ENCODE measurements around the gene MIPOL1.
"Not testable (repeated sequence)": the region's sequence is repeated elsewhere in the genome, so short reads cannot be mapped to it uniquely, and the experiment has no call there.

MIPOL1 gene

DNA sequence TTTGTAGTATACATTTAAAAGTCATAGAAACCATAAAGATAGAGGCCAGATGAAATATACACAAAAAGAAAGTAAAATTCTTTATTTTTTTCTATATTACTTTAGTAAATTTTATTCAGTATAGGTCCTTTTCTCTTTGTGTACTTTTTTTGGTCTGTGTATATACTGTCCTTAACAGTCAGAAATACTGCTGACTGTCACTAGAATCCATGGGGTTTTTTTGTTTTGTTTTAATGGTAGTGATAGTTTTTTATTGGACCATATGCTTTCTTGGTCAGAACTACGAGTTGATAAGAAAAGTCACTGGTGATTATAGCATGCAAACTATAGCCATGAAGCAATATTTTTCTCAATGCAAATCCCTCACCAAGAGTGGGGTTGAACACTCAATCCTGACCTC, 231.9 kb downstream of the MIPOL1 start:
- no peak overlapping the region for H3K27ac ChIP-seq (ENCODE audit: low read depth, low read length)
- H3K27me3 ChIP-seq (ENCODE audit: control insufficient read depth, insufficient read depth, low read length): no peaks in the 10 kb centered on the region
- H3K36me3 ChIP-seq (ENCODE audit: control insufficient read depth, insufficient read depth, low read length): no peaks in the 10 kb centered on the region
- H3K9ac ChIP-seq (ENCODE audit: low read length): no peak overlapping the region
- no peaks in the 10 kb centered on the region for H3K4me1 ChIP-seq (ENCODE audit: control insufficient read depth, insufficient read depth, low read length)
- no peak overlapping the region for H3K4me3 ChIP-seq (ENCODE audit: low read length)

DNA sequence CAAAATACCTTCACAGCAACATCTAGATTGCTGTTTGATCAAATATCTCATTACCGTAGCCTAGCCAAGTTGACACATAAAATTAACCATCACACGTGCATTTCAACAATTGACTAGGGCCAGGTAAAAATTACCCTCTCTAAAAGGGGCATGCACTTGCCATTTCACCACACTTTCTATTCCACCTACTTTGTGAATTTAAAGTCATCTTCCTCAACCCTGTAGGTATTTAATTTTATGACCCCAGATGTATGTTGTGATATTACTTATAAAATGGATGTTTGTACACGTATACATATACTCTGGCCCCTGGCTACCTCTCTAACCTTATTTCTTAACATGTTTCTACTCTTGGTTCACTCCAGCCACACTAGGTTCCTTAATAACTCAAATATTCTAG, 237.1 kb downstream of the MIPOL1 start:
- Histone ChIP-seq H3K4me1 (ENCODE audit: control insufficient read depth, insufficient read depth, low read length) (no peaks in the 10 kb centered on the region), H3K36me3 (ENCODE audit: control insufficient read depth, insufficient read depth, low read length) (no peaks in the 10 kb centered on the region), H3K4me3 (ENCODE audit: low read length) (no peak overlapping the region), H3K9ac (ENCODE audit: low read length) (no peak overlapping the region), H3K27me3 (ENCODE audit: control insufficient read depth, insufficient read depth, low read length) (no peaks in the 10 kb centered on the region), H3K27ac (ENCODE audit: low read depth, low read length) (no peak overlapping the region)

DNA sequence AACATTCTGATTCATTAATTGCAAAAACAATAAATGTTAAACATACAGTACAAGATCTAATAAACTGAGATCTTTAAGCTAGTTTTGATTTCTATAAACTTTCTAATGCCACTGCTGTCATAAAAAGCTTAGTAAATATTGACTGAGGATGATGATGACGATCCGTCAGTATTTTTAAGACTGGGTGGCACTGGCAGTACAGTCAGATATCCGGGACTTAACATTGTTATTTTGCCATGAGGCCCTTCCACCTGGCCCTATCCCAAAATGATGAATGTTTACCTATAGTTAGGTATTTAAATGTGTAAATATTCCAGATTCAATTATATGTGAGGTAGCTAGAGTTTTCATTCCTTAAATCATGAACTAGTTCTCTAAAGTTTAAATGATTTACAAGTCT, 238.8 kb downstream of the MIPOL1 start:
- Histone ChIP-seq H3K36me3 (ENCODE audit: control insufficient read depth, insufficient read depth, low read length) (no peaks in the 10 kb centered on the region), H3K27ac (ENCODE audit: low read depth, low read length) (no peak overlapping the region), H3K9ac (ENCODE audit: low read length) (no peak overlapping the region), H3K4me1 (ENCODE audit: control insufficient read depth, insufficient read depth, low read length) (no peaks in the 10 kb centered on the region), H3K27me3 (ENCODE audit: control insufficient read depth, insufficient read depth, low read length) (no peaks in the 10 kb centered on the region), H3K4me3 (ENCODE audit: low read length) (no peak overlapping the region)

GRCh38 chr14:37437490-37437889, 239.8 kb downstream of the MIPOL1 start:
- Histone ChIP-seq H3K27me3 (ENCODE audit: control insufficient read depth, insufficient read depth, low read length) (no peaks in the 10 kb centered on the region), H3K9ac (ENCODE audit: low read length) (no peak overlapping the region), H3K4me3 (ENCODE audit: low read length) (no peak overlapping the region), H3K4me1 (ENCODE audit: control insufficient read depth, insufficient read depth, low read length) (no peaks in the 10 kb centered on the region), H3K36me3 (ENCODE audit: control insufficient read depth, insufficient read depth, low read length) (no peaks in the 10 kb centered on the region), H3K27ac (ENCODE audit: low read depth, low read length) (no peak overlapping the region)

GRCh38 chr14:37438444-37438843, 240.7 kb downstream of the MIPOL1 start:
- Histone ChIP-seq H3K27me3 (ENCODE audit: control insufficient read depth, insufficient read depth, low read length) (no peaks in the 10 kb centered on the region), H3K9ac (ENCODE audit: low read length) (no peak overlapping the region)

DNA sequence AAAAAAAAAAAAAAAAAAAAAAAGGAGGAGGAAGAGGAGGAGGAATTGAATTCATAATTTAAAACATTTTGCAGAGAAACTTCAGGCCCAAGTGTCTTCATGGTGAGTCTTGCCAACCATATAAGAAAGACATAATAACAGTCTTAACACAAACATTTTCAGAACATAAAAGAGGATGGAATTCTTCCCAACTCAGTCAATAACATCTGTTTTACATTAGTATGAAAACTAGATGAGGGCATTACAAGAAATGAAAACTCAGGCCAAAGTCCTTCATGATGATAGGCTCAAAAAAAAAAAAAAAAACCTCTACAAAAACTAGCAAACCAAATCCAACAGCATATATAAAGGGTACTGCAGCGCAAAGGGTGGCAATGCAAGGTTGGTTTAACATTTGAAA, 245.7 kb downstream of the MIPOL1 start:
- Histone ChIP-seq H3K36me3 (ENCODE audit: control insufficient read depth, insufficient read depth, low read length) (no peaks in the 10 kb centered on the region), H3K27ac (ENCODE audit: low read depth, low read length) (no peak overlapping the region), H3K4me1 (ENCODE audit: control insufficient read depth, insufficient read depth, low read length) (no peaks in the 10 kb centered on the region), H3K27me3 (ENCODE audit: control insufficient read depth, insufficient read depth, low read length) (no peaks in the 10 kb centered on the region), H3K4me3 (ENCODE audit: low read length) (no peak overlapping the region), H3K9ac (ENCODE audit: low read length) (no peak overlapping the region)

More at GRCh38 chr14:37438444-37438843, 240.7 kb downstream of the MIPOL1 start:
- Histone ChIP-seq H3K36me3 (ENCODE audit: control insufficient read depth, insufficient read depth, low read length) (no peaks in the 10 kb centered on the region), H3K4me3 (ENCODE audit: low read length) (no peak overlapping the region), H3K4me1 (ENCODE audit: control insufficient read depth, insufficient read depth, low read length) (no peaks in the 10 kb centered on the region), H3K27ac (ENCODE audit: low read depth, low read length) (no peak overlapping the region)

- Histone ChIP-seq H3K27me3 (ENCODE audit: control insufficient read depth, insufficient read depth, low read length) (no peaks in the 10 kb centered on the region), H3K4me1 (ENCODE audit: control insufficient read depth, insufficient read depth, low read length) (no peaks in the 10 kb centered on the region), H3K27ac (ENCODE audit: low read depth, low read length) (no peak overlapping the region), H3K4me3 (ENCODE audit: low read length) (no peak overlapping the region), H3K36me3 (ENCODE audit: control insufficient read depth, insufficient read depth, low read length) (no peaks in the 10 kb centered on the region), H3K9ac (ENCODE audit: low read length) (no peak overlapping the region)
These were observed 250.2 kb downstream of the MIPOL1 start for GRCh38 chr14:37447883-37448391.

GRCh38 chr14:37452323-37452722, 254.6 kb downstream of the MIPOL1 start:
- Histone ChIP-seq H3K27ac (ENCODE audit: low read depth, low read length) (no peak overlapping the region), H3K27me3 (ENCODE audit: control insufficient read depth, insufficient read depth, low read length) (no peaks in the 10 kb centered on the region), H3K36me3 (ENCODE audit: control insufficient read depth, insufficient read depth, low read length) (no peaks in the 10 kb centered on the region), H3K9ac (ENCODE audit: low read length) (no peak overlapping the region), H3K4me3 (ENCODE audit: low read length) (no peak overlapping the region), H3K4me1 (ENCODE audit: control insufficient read depth, insufficient read depth, low read length) (no peaks in the 10 kb centered on the region)

DNA sequence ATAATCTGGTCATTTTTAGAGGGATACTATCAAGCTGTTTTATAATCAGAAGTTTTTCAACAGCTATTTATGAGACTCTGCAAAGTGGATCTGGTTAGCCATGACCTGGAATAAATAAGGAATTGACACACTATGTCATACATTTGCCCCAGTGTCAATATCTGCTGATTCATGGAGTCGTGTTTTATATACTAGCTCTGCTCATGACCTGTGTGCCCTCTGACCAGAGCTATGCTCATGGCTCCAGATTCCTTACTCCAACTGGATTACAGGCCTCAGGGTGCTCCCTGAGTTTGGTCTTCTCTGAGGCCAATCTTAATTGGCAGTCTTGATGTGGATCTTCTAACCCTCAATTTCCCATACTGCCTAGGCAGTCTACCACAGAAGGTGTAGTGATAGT, 256.2 kb downstream of the MIPOL1 start:
- Histone ChIP-seq H3K27me3 (ENCODE audit: control insufficient read depth, insufficient read depth, low read length) (no peaks in the 10 kb centered on the region), H3K27ac (ENCODE audit: low read depth, low read length) (no peak overlapping the region), H3K36me3 (ENCODE audit: control insufficient read depth, insufficient read depth, low read length) (no peaks in the 10 kb centered on the region), H3K4me1 (ENCODE audit: control insufficient read depth, insufficient read depth, low read length) (no peaks in the 10 kb centered on the region), H3K4me3 (ENCODE audit: low read length) (no peak overlapping the region), H3K9ac (ENCODE audit: low read length) (no peak overlapping the region)

DNA sequence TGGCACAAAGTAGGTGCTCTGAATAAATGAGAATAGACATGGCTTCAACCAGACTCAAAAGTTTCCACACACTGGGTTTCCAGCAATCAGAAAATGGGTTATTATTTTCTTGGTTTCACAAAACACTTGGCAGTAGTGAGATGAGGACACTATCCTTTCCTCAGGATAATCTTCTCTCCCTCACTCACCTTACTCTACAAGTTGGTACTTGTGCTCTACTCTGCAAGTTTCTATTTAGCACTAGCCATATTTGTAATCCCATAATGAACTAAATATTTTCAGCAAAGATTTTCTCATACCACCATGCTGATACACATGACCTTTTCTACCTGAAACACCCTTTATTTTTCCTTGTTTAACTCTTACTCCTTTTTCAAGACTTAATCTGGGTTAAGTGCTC, 259.6 kb downstream of the MIPOL1 start:
- H3K27ac ChIP-seq (ENCODE audit: low read depth, low read length): no peak overlapping the region
- H3K27me3 ChIP-seq (ENCODE audit: control insufficient read depth, insufficient read depth, low read length): no peaks in the 10 kb centered on the region
- H3K36me3 ChIP-seq (ENCODE audit: control insufficient read depth, insufficient read depth, low read length): no peaks in the 10 kb centered on the region
- no peak overlapping the region for H3K4me3 ChIP-seq (ENCODE audit: low read length)
- no peak overlapping the region for H3K9ac ChIP-seq (ENCODE audit: low read length)
- no peaks in the 10 kb centered on the region for H3K4me1 ChIP-seq (ENCODE audit: control insufficient read depth, insufficient read depth, low read length)

- not testable (repeated sequence) for H3K9ac ChIP-seq (ENCODE audit: low read length)
These were observed 264.7 kb downstream of the MIPOL1 start for GRCh38 chr14:37462426-37462825.

DNA sequence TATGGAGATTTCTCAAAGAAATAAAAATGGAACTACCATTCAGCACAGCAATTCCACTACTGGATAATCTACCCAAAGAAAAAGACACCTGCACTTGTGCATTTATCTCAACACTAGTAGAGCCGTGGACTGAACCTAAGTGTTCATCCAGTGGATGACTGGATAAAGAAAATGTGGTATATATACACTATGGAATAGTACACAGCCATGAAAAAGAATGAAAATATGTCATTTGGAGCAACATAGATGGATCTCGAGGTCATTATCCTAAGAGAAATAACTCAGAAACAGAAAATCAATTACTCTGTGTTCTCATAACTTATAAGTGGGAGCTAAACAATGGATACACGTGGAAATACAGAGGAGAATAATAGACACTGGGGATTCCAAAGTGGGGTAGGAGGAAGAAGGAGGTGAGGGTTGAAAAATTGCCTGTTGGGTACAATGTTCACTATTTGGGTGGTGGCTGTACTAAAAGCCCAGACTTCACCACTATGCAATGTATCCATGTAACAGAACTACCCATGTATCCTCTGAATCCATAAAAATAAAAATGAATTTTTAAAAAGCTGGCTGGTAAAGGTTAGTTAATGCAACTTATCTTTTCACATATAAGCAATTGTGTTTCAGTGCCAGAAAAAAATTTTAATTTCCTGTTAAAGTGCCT, 266.6 kb downstream of the MIPOL1 start:
- Histone ChIP-seq H3K27me3 (ENCODE audit: control insufficient read depth, insufficient read depth, low read length) (no peaks in the 10 kb centered on the region), H3K4me3 (ENCODE audit: low read length) (no peak overlapping the region), H3K4me1 (ENCODE audit: control insufficient read depth, insufficient read depth, low read length) (no peaks in the 10 kb centered on the region), H3K36me3 (ENCODE audit: control insufficient read depth, insufficient read depth, low read length) (no peaks in the 10 kb centered on the region), H3K9ac (ENCODE audit: low read length) (no peak overlapping the region), H3K27ac (ENCODE audit: low read depth, low read length) (no peak overlapping the region)

More at GRCh38 chr14:37462426-37462825, 264.7 kb downstream of the MIPOL1 start:
- not testable (repeated sequence) for H3K4me1 ChIP-seq (ENCODE audit: control insufficient read depth, insufficient read depth, low read length); H3K27me3 ChIP-seq (ENCODE audit: control insufficient read depth, insufficient read depth, low read length); H3K27ac ChIP-seq (ENCODE audit: low read depth, low read length); H3K4me3 ChIP-seq (ENCODE audit: low read length); H3K36me3 ChIP-seq (ENCODE audit: control insufficient read depth, insufficient read depth, low read length)

GRCh38 chr14:37466003-37466622, 268.4 kb downstream of the MIPOL1 start:
- Histone ChIP-seq H3K4me1 (ENCODE audit: control insufficient read depth, insufficient read depth, low read length) (no peaks in the 10 kb centered on the region), H3K27me3 (ENCODE audit: control insufficient read depth, insufficient read depth, low read length) (no peaks in the 10 kb centered on the region), H3K4me3 (ENCODE audit: low read length) (no peak overlapping the region), H3K9ac (ENCODE audit: low read length) (no peak overlapping the region), H3K36me3 (ENCODE audit: control insufficient read depth, insufficient read depth, low read length) (no peaks in the 10 kb centered on the region), H3K27ac (ENCODE audit: low read depth, low read length) (no peak overlapping the region)

Measured in rectal smooth muscle tissue (tissue), 1 donor.